ENCODE data around the gene EIF2S3. TPM values are rescaled to one million over a fixed set of nuclear protein-coding genes. Genes with fewer than 3 reads are reported as not detected.

Gene EIF2S3
- total and polyA plus RNA-seq, 2 donors (not counting 1 experiment from before 2014, with no cell fraction given) = 125 to 272 TPM

GRCh38 chrX:24023972-24024669 lies 30.6 kb upstream of the EIF2S3 start:
- TF ChIP-seq CTCF (IDR thresholded peaks at IDR 0.05) (no peak), EZH2 (IDR thresholded peaks at IDR 0.05; ENCODE audit: borderline replicate concordance, insufficient read depth, low read depth, low read length, poor library complexity, severe bottlenecking) (no peak)
- Histone ChIP-seq H4K20me1 (ENCODE audit: control insufficient read depth, insufficient read depth, low read length, poor library complexity, severe bottlenecking) (peaks cover 5% of the 10 kb centered on the region), H3K4me2 (replicated peaks; ENCODE audit: low read depth, low read length, poor library complexity, severe bottlenecking) (peak overlapping the region; percentile 78), H3K36me3 (replicated peaks in 1 of 2; ENCODE audit: control extremely low read depth in 1 of 2, control insufficient read depth in 1 of 2, extremely low read depth in 1 of 2, insufficient read depth in 2 of 2, low read length in 1 of 2) (no peaks in the 10 kb centered on the region), H3K27me3 (replicated peaks in 1 of 4; ENCODE audit: control extremely low read depth in 1 of 4, control insufficient read depth in 3 of 4, insufficient read depth in 4 of 4, low read length in 3 of 4) (no peaks in the 10 kb centered on the region), H3K79me2 (ENCODE audit: control insufficient read depth, insufficient read depth, low read length) (peaks cover 44% of the 10 kb centered on the region), H2AFZ (ENCODE audit: insufficient read depth, low read depth, low read length, poor library complexity, severe bottlenecking) (peak overlapping the region; percentile 54), H3K9me3 (ENCODE audit: control extremely low read depth in 1 of 3, control insufficient read depth in 2 of 3, insufficient read depth in 1 of 3, low read length in 2 of 3) (peaks cover 0 to 3% (median 0%) of the 10 kb centered on the region in 3 donors), H3K27ac (ENCODE audit: low read length in 2 of 2) (peak overlapping the region; percentile 29 to 80), H3K4me3 (ENCODE audit: control extremely low read depth in 1 of 5, extremely low read depth in 1 of 5, insufficient read depth in 1 of 5, low read depth in 2 of 5, low read length in 4 of 5) (peak overlapping the region; percentile 49 to 81 (median 79)), H3K9ac (ENCODE audit: low read length) (peak overlapping the region; percentile 87), H3K4me1 (ENCODE audit: control insufficient read depth in 2 of 2, insufficient read depth in 2 of 2, low read length in 2 of 2) (peaks cover 4 to 10% of the 10 kb centered on the region in 2 donors)
- Mint-ChIP-seq H3K27ac (peak overlapping the region; percentile 87), H3K4me3 (peak overlapping the region; percentile 85), H3K27me3 (no peaks in the 10 kb centered on the region), H3K4me1 (peaks cover 42% of the 10 kb centered on the region), H3K9me3 (ENCODE audit: insufficient read depth) (no peaks in the 10 kb centered on the region)
- DNase-seq (peak; percentile 20), ATAC-seq (ENCODE audit: low read depth) (no peak)
- intact Hi-C loops (cut with micrococcal nuclease) = loop anchor here (2.0 to 10.0 kb wide), 2 partner anchors 239 to 279 kb away; partner anchors contain the start of gene ACOT9
- POLR2A ChIA-PET = interaction anchor here (0.5 to 0.6 kb wide), 2 partner anchors 9 to 30 kb away, joined by 3 to 4 read pairs; no protein-coding TSS in a partner anchor
- WGBS (ENCODE audit: insufficient coverage) = no CpG with 5 or more reads among the region's 19 CpGs
- CTCF ChIA-PET = no interaction called here

All from B cell (primary cell).